GM23338 (cell line): Measurements from ENCODE around the gene ANAPC5. TPM values are rescaled to one million over a fixed set of nuclear protein-coding genes. Genes with fewer than 3 reads are reported as not detected.
A peak's percentile ranks its signal among the peaks of the same experiment; 100 is the strongest.

ENCODE experiments used
- ATAC-seq: fragments of 200-7000 bp; cut with Tn5 transposase; 3 replicates; pipeline ENCODE4 v1.9.1; 2020
- DNase-seq: peaks from one replicate; pipeline ENCODE4 v3.0.0-alpha.2; 2015; ENCODE audit warnings: low spot score
- H2AFZ ChIP-seq: fragments of 200-600 bp; sonication (generic); 2 replicates; pipeline ENCODE4 v1.8.0; 2016; ENCODE audit warnings: antibody characterized with exemption, mild to moderate bottlenecking, moderate library complexity
- H3F3A ChIP-seq: fragments of 200-600 bp; sonication (generic); replicated peaks from 2 replicates; pipeline ENCODE4 v1.8.0; 2017; ENCODE audit warnings: antibody characterized with exemption, mixed run types, low read depth
- H3K27ac ChIP-seq: fragments of 200-600 bp; sonication (generic); 2 replicates; pipeline ENCODE4 v1.6.1; 2016; ENCODE audit warnings: low read depth
- H3K27me3 ChIP-seq: fragments of 200-600 bp; sonication (generic); 2 replicates; pipeline ENCODE4 v1.8.0; 2016; ENCODE audit warnings: mild to moderate bottlenecking, mixed run types, moderate library complexity; ENCODE audit not compliant: insufficient read depth
- H3K36me3 ChIP-seq: fragments of 200-600 bp; sonication (generic); 2 replicates; pipeline ENCODE4 v1.8.0; 2016; ENCODE audit warnings: mild to moderate bottlenecking; ENCODE audit not compliant: insufficient read depth
- H3K4me1 ChIP-seq: fragments of 200-600 bp; sonication (generic); 2 replicates; pipeline ENCODE4 v1.8.0; 2016; ENCODE audit warnings: mild to moderate bottlenecking, moderate library complexity; ENCODE audit not compliant: insufficient read depth
- H3K4me2 ChIP-seq: fragments of 200-600 bp; sonication (generic); 2 replicates; pipeline ENCODE4 v1.7.1; 2017; ENCODE audit warnings: mixed run types
- H3K4me3 ChIP-seq: fragments of 200-600 bp; sonication (generic); 2 replicates; pipeline ENCODE4 v1.6.1; 2016; ENCODE audit warnings: mixed run types
- H3K79me2 ChIP-seq: fragments of 200-600 bp; sonication (generic); replicated peaks from 2 replicates; pipeline ENCODE4 v1.8.0; 2017; ENCODE audit warnings: mild to moderate bottlenecking; ENCODE audit not compliant: insufficient read depth
- H3K9me2 ChIP-seq: fragments of 200-600 bp; sonication (generic); 2 replicates; pipeline ENCODE4 v1.8.0; 2017; ENCODE audit not compliant: insufficient read depth
- H4K20me1 ChIP-seq: fragments of 200-600 bp; sonication (generic); replicated peaks from 2 replicates; pipeline ENCODE4 v1.8.0; 2017; ENCODE audit warnings: mild to moderate bottlenecking; ENCODE audit not compliant: insufficient read depth
- H3K27ac Mint-ChIP-seq: 2 replicates; pipeline ENCODE4 v1.8.0; 2020; ENCODE audit warnings: inconsistent platforms, mild to moderate bottlenecking, moderate library complexity, mixed read lengths
- H3K27me3 Mint-ChIP-seq: 3 replicates; pipeline ENCODE4 v1.8.0; 2022; ENCODE audit warnings: low read depth, mild to moderate bottlenecking, moderate library complexity, mixed read lengths, inconsistent platforms; ENCODE audit not compliant: insufficient read depth, poor library complexity
- H3K36me3 Mint-ChIP-seq: 3 replicates; pipeline ENCODE4 v1.8.0; 2021; ENCODE audit warnings: low read depth, mild to moderate bottlenecking, inconsistent platforms, moderate library complexity, mixed read lengths
- H3K4me1 Mint-ChIP-seq: 3 replicates; pipeline ENCODE4 v1.8.0; 2020; ENCODE audit warnings: mild to moderate bottlenecking, inconsistent platforms, mixed read lengths
- H3K4me3 Mint-ChIP-seq: 3 replicates; pipeline ENCODE4 v1.8.0; 2021; ENCODE audit warnings: moderate library complexity, mild to moderate bottlenecking, inconsistent platforms, mixed read lengths
- H3K9me3 Mint-ChIP-seq: 3 replicates; pipeline ENCODE4 v1.8.0; 2020; ENCODE audit warnings: moderate library complexity, mild to moderate bottlenecking, inconsistent platforms, mixed read lengths
- CREB1 ChIP-seq: fragments of 250-450 bp; sonication (Bioruptor Pico); IDR thresholded peaks from 2 replicates; pipeline ENCODE4 v1.5.0; 2020; ENCODE audit warnings: low read depth, mild to moderate bottlenecking, moderate library complexity
- CTCF ChIP-seq, 2 experiments: fragments of 200-600 bp in 1 of 2; sonication (generic) in 1 of 2; conservative IDR thresholded peaks; 2 replicates each; pipeline versions ENCODE4 v1.5.1 to v1.6.1; 2016 to 2017; ENCODE audit warnings: antibody characterized with exemption in 2 of 2, low read depth in 2 of 2, mild to moderate bottlenecking in 2 of 2, moderate library complexity in 1 of 2
- ETS1 ChIP-seq: IDR thresholded peaks from 2 replicates; pipeline ENCODE4 v1.6.1; 2016; ENCODE audit warnings: antibody characterized with exemption
- EZH2 ChIP-seq: fragments of 200-600 bp; sonication (generic); IDR thresholded peaks from one replicate; pipeline ENCODE4 v1.8.0; 2017; ENCODE audit warnings: antibody characterized with exemption, mild to moderate bottlenecking, low read depth; ENCODE audit not compliant: unreplicated experiment
- EZH2phosphoT487 ChIP-seq: fragments of 200-600 bp; sonication (generic); IDR thresholded peaks from one replicate; pipeline ENCODE4 v1.8.1; 2018; ENCODE audit warnings: antibody characterized with exemption; ENCODE audit not compliant: unreplicated experiment
- JUNB ChIP-seq: IDR thresholded peaks from one replicate; pipeline ENCODE4 v1.6.1; 2016; ENCODE audit warnings: antibody characterized with exemption; ENCODE audit not compliant: unreplicated experiment
- NANOG ChIP-seq: IDR thresholded peaks from 2 replicates; pipeline ENCODE4 v1.6.1; 2016; ENCODE audit warnings: antibody characterized with exemption, borderline replicate concordance
- POLR2AphosphoS5 ChIP-seq: IDR thresholded peaks from 2 replicates; pipeline ENCODE4 v1.6.1; 2016; ENCODE audit warnings: antibody characterized with exemption, low read depth
- REST ChIP-seq: IDR thresholded peaks from one replicate; pipeline ENCODE4 v1.6.1; 2018; ENCODE audit warnings: antibody characterized with exemption; ENCODE audit not compliant: unreplicated experiment
- STAT1 ChIP-seq: IDR thresholded peaks from one replicate; pipeline ENCODE4 v1.6.1; 2016; ENCODE audit warnings: antibody characterized with exemption; ENCODE audit not compliant: unreplicated experiment
- ZNF114 ChIP-seq: fragments of 250-450 bp; sonication (Bioruptor Pico); IDR thresholded peaks from 2 replicates; pipeline ENCODE4 v1.5.0; 2020; ENCODE audit warnings: mild to moderate bottlenecking, moderate library complexity
- ZNF331 ChIP-seq: fragments of 250-450 bp; sonication (Bioruptor Pico); IDR thresholded peaks from 2 replicates; pipeline ENCODE4 v1.5.0; 2020; ENCODE audit warnings: low read depth, mild to moderate bottlenecking, moderate library complexity
- polyA plus RNA-seq: library from polyadenylated mRNA; unstranded; fragments of >200 nt; fragmentation: Nextera tagmentation; extraction: Ambion mirVana; gene quantifications from 2 replicates; pipeline ENCODE4 v1.2.1, GENCODE V29; 2016
- total RNA-seq: library from RNA; depleted of rRNA; stranded (reverse); fragments of >200 nt; shearing (Covaris generic); gene quantifications from 2 replicates; pipeline ENCODE4 v1.2.3, GENCODE V29; 2014

ANAPC5 gene
- total and polyA plus RNA-seq, 2 experiments from 2014 or later = 65.9 to 125 TPM

- DNase-seq (no peak), ATAC-seq (no peak)
- no peaks in the 10 kb centered on the region; the same call in 1 of the 2 replicates for H4K20me1 ChIP-seq
- H3K4me1 ChIP-seq = peaks cover 10% of the 10 kb centered on the region; the same call in 1 of the 2 replicates
- H3K27ac ChIP-seq = no peak overlapping the region
- no peaks in the 10 kb centered on the region for H3K27me3 ChIP-seq
- no peaks in the 10 kb centered on the region for H3F3A ChIP-seq
- H3K79me2 ChIP-seq = peaks cover under 1% of the 10 kb centered on the region; the same call in 1 of the 2 replicates
- Mint-ChIP-seq H3K36me3 (peaks cover 47% of the 10 kb centered on the region), H3K27ac (no peak overlapping the region; the same call in 1 of the 2 replicates), H3K9me3 (no peaks in the 10 kb centered on the region; the same call in 2 of the 3 replicates), H3K4me3 (no peak overlapping the region), H3K27me3 (peaks cover 2% of the 10 kb centered on the region), H3K4me1 (peaks cover 6% of the 10 kb centered on the region; the same call in 2 of the 3 replicates)
- H3K9me2 ChIP-seq = no peaks in the 10 kb centered on the region
- H2AFZ ChIP-seq = no peak overlapping the region
- TF ChIP-seq ZNF331 (CRISPR knock-in tag) (no peak), JUNB (no peak), ZNF114 (CRISPR knock-in tag) (no peak), EZH2phosphoT487 (no peak), REST (no peak), STAT1 (no peak), POLR2AphosphoS5 (no peak), CREB1 (no peak), ETS1 (no peak), NANOG (no peak), EZH2 (no peak)
- peaks cover 34% of the 10 kb centered on the region for H3K36me3 ChIP-seq
- no peak overlapping the region for H3K4me2 ChIP-seq
- H3K4me3 ChIP-seq = no peak overlapping the region
Observed at GRCh38 chr12:121318121-121318520, 34.1 kb downstream of the ANAPC5 start.

- Histone ChIP-seq H2AFZ (no peak overlapping the region), H3K4me3 (no peak overlapping the region), H3K9me2 (no peaks in the 10 kb centered on the region), H4K20me1 (peaks cover 6% of the 10 kb centered on the region; the same call in 1 of the 2 replicates), H3K4me1 (peaks cover 10% of the 10 kb centered on the region; the same call in 1 of the 2 replicates), H3F3A (no peaks in the 10 kb centered on the region), H3K4me2 (no peak overlapping the region), H3K27me3 (no peaks in the 10 kb centered on the region), H3K27ac (no peak overlapping the region), H3K79me2 (peaks cover 3% of the 10 kb centered on the region; the same call in 1 of the 2 replicates), H3K36me3 (peaks cover 22% of the 10 kb centered on the region)
- DNase-seq = no peak
- no peak for ATAC-seq
- Mint-ChIP-seq H3K4me3 (no peak overlapping the region), H3K4me1 (peaks cover 6% of the 10 kb centered on the region; the same call in 2 of the 3 replicates), H3K27me3 (peaks cover 4% of the 10 kb centered on the region), H3K36me3 (peaks cover 44% of the 10 kb centered on the region), H3K27ac (peak overlapping the region; percentile 28; the same call in 1 of the 2 replicates), H3K9me3 (no peaks in the 10 kb centered on the region; the same call in 2 of the 3 replicates)
- TF ChIP-seq EZH2phosphoT487 (no peak), CREB1 (no peak), NANOG (no peak), ETS1 (no peak), REST (no peak), STAT1 (no peak), ZNF114 (CRISPR knock-in tag) (no peak), EZH2 (no peak), POLR2AphosphoS5 (no peak), JUNB (no peak), CTCF (conservative IDR thresholded peaks at IDR 0.05; ENCODE audit: low read depth in 2 of 2) (no peak)
Observed at GRCh38 chr12:121314431-121314830, 37.8 kb downstream of the ANAPC5 start.
